ENCODE results near the gene DLX2. TPM values are rescaled to one million over a fixed set of nuclear protein-coding genes. Genes with fewer than 3 reads are reported as not detected.

Gene DLX2
- polyA plus RNA-seq, 1 donor from 2014 or later = 7.7 TPM

DNA sequence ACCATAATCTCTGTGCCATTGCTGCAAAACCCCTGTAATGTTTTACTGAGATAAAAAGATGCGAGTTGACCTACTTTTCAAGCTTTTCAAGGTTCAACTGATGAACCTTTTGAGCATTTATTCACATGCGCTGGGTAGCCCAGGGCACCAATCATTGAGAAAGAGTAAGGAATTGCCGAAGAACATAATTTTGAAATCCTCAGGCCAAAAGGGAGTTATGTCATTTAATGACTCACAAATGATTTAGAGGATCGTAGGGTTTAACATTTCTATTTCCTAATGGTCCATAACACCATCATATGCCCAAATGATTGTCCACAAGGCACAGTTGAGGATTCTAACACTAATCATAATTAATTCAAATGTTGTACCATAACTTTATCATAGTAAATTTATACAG is 37.6 kb downstream of the DLX2 start:
- H3K27me3 ChIP-seq (ENCODE audit: insufficient read depth, low read depth, low read length) = no peaks in the 10 kb centered on the region
- no peak for TF ChIP-seq CTCF (IDR thresholded peaks at IDR 0.05; ENCODE audit: poor library complexity, severe bottlenecking)
- TF ChIP-seq MXI1 (conservative IDR thresholded peaks at IDR 0.05; ENCODE audit: poor library complexity, severe bottlenecking) = no peak
- no peaks in the 10 kb centered on the region for H3K36me3 ChIP-seq (ENCODE audit: insufficient read depth, low read length)
- no peak overlapping the region for H2AFZ ChIP-seq (ENCODE audit: low read depth, low read length)
- H3F3A ChIP-seq (ENCODE audit: insufficient read depth, low read length, poor library complexity, severe bottlenecking) = peaks cover 3% of the 10 kb centered on the region
- H4K20me1 ChIP-seq (ENCODE audit: insufficient read depth) = no peaks in the 10 kb centered on the region
- no peak overlapping the region for H3K9ac ChIP-seq (ENCODE audit: low read length)
- H3K9me2 ChIP-seq (ENCODE audit: insufficient read depth, low read length) = no peaks in the 10 kb centered on the region
- H3K79me2 ChIP-seq (replicated peaks; ENCODE audit: insufficient read depth, low read length) = peaks cover 6% of the 10 kb centered on the region
- no peak overlapping the region for H3K4me3 ChIP-seq (ENCODE audit: low read length)
- H3K27ac ChIP-seq (ENCODE audit: low read length) = no peak overlapping the region
- no peaks in the 10 kb centered on the region for H3K9me3 ChIP-seq (ENCODE audit: low read length)
- no peak overlapping the region for H3K4me2 ChIP-seq (ENCODE audit: low read length)

- no peak overlapping the region for H3K27ac ChIP-seq (ENCODE audit: low read length)
- no peak for TF ChIP-seq EP300 (conservative IDR thresholded peaks at IDR 0.05; ENCODE audit: poor library complexity, severe bottlenecking)
- TF ChIP-seq RAD21 (conservative IDR thresholded peaks at IDR 0.05) = no peak
- TF ChIP-seq CTCF (IDR thresholded peaks at IDR 0.05; ENCODE audit: poor library complexity, severe bottlenecking) = no peak
- TF ChIP-seq TAF1 (IDR thresholded peaks at IDR 0.05; ENCODE audit: low read depth) = no peak
- no peak for TF ChIP-seq EZH2 (IDR thresholded peaks at IDR 0.05; ENCODE audit: borderline replicate concordance, insufficient read depth, low read length, poor library complexity, severe bottlenecking)
- TF ChIP-seq, protein P1, sequence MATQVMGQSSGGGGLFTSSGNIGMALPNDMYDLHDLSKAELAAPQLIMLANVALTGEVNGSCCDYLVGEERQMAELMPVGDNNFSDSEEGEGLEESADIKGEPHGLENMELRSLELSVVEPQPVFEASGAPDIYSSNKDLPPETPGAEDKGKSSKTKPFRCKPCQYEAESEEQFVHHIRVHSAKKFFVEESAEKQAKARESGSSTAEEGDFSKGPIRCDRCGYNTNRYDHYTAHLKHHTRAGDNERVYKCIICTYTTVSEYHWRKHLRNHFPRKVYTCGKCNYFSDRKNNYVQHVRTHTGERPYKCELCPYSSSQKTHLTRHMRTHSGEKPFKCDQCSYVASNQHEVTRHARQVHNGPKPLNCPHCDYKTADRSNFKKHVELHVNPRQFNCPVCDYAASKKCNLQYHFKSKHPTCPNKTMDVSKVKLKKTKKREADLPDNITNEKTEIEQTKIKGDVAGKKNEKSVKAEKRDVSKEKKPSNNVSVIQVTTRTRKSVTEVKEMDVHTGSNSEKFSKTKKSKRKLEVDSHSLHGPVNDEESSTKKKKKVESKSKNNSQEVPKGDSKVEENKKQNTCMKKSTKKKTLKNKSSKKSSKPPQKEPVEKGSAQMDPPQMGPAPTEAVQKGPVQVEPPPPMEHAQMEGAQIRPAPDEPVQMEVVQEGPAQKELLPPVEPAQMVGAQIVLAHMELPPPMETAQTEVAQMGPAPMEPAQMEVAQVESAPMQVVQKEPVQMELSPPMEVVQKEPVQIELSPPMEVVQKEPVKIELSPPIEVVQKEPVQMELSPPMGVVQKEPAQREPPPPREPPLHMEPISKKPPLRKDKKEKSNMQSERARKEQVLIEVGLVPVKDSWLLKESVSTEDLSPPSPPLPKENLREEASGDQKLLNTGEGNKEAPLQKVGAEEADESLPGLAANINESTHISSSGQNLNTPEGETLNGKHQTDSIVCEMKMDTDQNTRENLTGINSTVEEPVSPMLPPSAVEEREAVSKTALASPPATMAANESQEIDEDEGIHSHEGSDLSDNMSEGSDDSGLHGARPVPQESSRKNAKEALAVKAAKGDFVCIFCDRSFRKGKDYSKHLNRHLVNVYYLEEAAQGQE (IDR thresholded peaks at IDR 0.05; ENCODE audit: borderline replicate concordance) = no peak
- no peak for TF ChIP-seq MXI1 (conservative IDR thresholded peaks at IDR 0.05; ENCODE audit: poor library complexity, severe bottlenecking)
- no peak for TF ChIP-seq SMC3 (conservative IDR thresholded peaks at IDR 0.05; ENCODE audit: poor library complexity)
- no peak for TF ChIP-seq POLR2AphosphoS5 (IDR thresholded peaks at IDR 0.05)
- H3K27me3 ChIP-seq (ENCODE audit: insufficient read depth, low read depth, low read length) = no peaks in the 10 kb centered on the region
- peaks cover 3% of the 10 kb centered on the region for H3F3A ChIP-seq (ENCODE audit: insufficient read depth, low read length, poor library complexity, severe bottlenecking)
- no peaks in the 10 kb centered on the region for H4K20me1 ChIP-seq (ENCODE audit: insufficient read depth)
- no peaks in the 10 kb centered on the region for H3K36me3 ChIP-seq (ENCODE audit: insufficient read depth, low read length)
- no peaks in the 10 kb centered on the region for H3K9me3 ChIP-seq (ENCODE audit: low read length)
- H3K9me2 ChIP-seq (ENCODE audit: insufficient read depth, low read length) = no peaks in the 10 kb centered on the region
- H2AFZ ChIP-seq (ENCODE audit: low read depth, low read length) = no peak overlapping the region
- no peak overlapping the region for H3K4me2 ChIP-seq (ENCODE audit: low read length)
- peaks cover 1% of the 10 kb centered on the region for H3K79me2 ChIP-seq (replicated peaks; ENCODE audit: insufficient read depth, low read length)
- H3K9ac ChIP-seq (ENCODE audit: low read length) = no peak overlapping the region
- no peak overlapping the region for H3K4me3 ChIP-seq (ENCODE audit: low read length)
These were observed 39.3 kb downstream of the DLX2 start for GRCh38 chr2:172063446-172063845.

All from neural cell (in vitro differentiated cells).